Kidney (tissue), 14 donors: Measurements from ENCODE around the gene BFSP2. TPM values are rescaled to one million over a fixed set of nuclear protein-coding genes. Genes with fewer than 3 reads are reported as not detected.

Source experiments
- DNase-seq, 5 donors: peaks; one replicate each; pipeline ENCODE4 v3.0.0-alpha.2; 2013 to 2020
- FAIRE-seq: peaks from 2 replicates; lab custom pipeline; 2012; peaks lifted over from hg19 to GRCh38; lab: Jason Lieb, UNC
- H3K27ac ChIP-seq, 2 donors: one replicate each; pipeline ENCODE4 v1.7.0; 2013; ENCODE audit warnings: low read depth in 2 of 2, low read length in 2 of 2, inconsistent platforms in 1 of 2
- H3K27me3 ChIP-seq: one replicate; pipeline ENCODE4 v1.7.1; 2013; ENCODE audit warnings: low read length, inconsistent platforms; ENCODE audit not compliant: control insufficient read depth, insufficient read depth
- H3K36me3 ChIP-seq, 3 donors: one replicate each; pipeline versions ENCODE4 v1.7.0 to v1.7.1; 2013; ENCODE audit warnings: low read length in 3 of 3, control low read depth in 1 of 3, inconsistent platforms in 1 of 3; ENCODE audit not compliant: insufficient read depth in 3 of 3, control insufficient read depth in 2 of 3
- H3K4me1 ChIP-seq, 3 donors: one replicate each; pipeline versions ENCODE4 v1.7.0 to v1.7.1; 2013; ENCODE audit warnings: low read length in 3 of 3, inconsistent platforms in 1 of 3, low read depth in 1 of 3; ENCODE audit not compliant: control insufficient read depth in 2 of 3, insufficient read depth in 2 of 3
- H3K4me3 ChIP-seq, 3 donors: one replicate each; pipeline versions ENCODE4 v1.7.0 to v1.8.1; 2013; ENCODE audit warnings: low read length in 3 of 3, control low read depth in 1 of 3, inconsistent platforms in 1 of 3
- H3K9ac ChIP-seq, 3 donors: one replicate each; pipeline versions ENCODE4 v1.7.0 to v1.7.1; 2013; ENCODE audit warnings: low read length in 3 of 3, control low read depth in 1 of 3, inconsistent platforms in 1 of 3
- H3K9me3 ChIP-seq, 3 donors: one replicate each; pipeline versions ENCODE4 v1.7.0 to v1.7.1; 2013; ENCODE audit warnings: low read length in 3 of 3, control low read depth in 1 of 3, inconsistent platforms in 1 of 3; ENCODE audit not compliant: control insufficient read depth in 2 of 3, insufficient read depth in 1 of 3
- CTCF ChIP-seq: IDR thresholded peaks from 3 replicates; pipeline ENCODE4 v1.5.1; 2012; ENCODE audit warnings: mild to moderate bottlenecking, moderate library complexity, borderline replicate concordance; ENCODE audit not compliant: insufficient read depth; ENCODE audit errors: extremely low read depth
- intact Hi-C: fragments of 100-400 bp; cut with DNase I; formaldehyde crosslinking; loops from one replicate; pipeline ENCODE4 v1.11.1; 2022
- polyA plus RNA-seq: library from polyadenylated mRNA; stranded (reverse); fragments of 350-450 nt; fragmentation: Illumina TruSeq; extraction: RNeasy Lipid Tissue Mini Kit (QIAGEN cat#74804); gene quantifications from one replicate; pipeline ENCODE4 v1.2.3, GENCODE V29; 2014; ENCODE audit warnings: low read depth, low replicate concordance; ENCODE audit not compliant: insufficient read depth
- total RNA-seq: library from RNA; stranded (reverse); fragmentation: NEBNext Ultra II Directional; extraction: Animal tissue kit (Norgen Biotek cat#: 25700); gene quantifications from one replicate; pipeline ENCODE4 v1.2.1, GENCODE V29; 2021
- donor health status: control.
- donor health status: control.
- donor health status: control.
- donor health status: control.
- donor health status: control.
- donor health status: DM: yes; HTN: yes; CAD: no.
- donor health status: Normal renal cell carcinoma (clear cell type).

Gene BFSP2
- total and polyA plus RNA-seq, 2 donors from 2014 or later = 0.41 to 0.86 TPM

- Histone ChIP-seq H3K9ac (no peak overlapping the region), H3K27ac (no peak overlapping the region), H3K27me3 (no peaks in the 10 kb centered on the region), H3K4me1 (peaks cover 0 to 3% (median 0%) of the 10 kb centered on the region in 3 donors), H3K9me3 (peaks cover 0 to 7% (median 0%) of the 10 kb centered on the region in 3 donors), H3K4me3 (no peak overlapping the region), H3K36me3 (no peaks in the 10 kb centered on the region)
- TF ChIP-seq CTCF = no peak
- intact Hi-C loops = no loop called here
- DNase-seq = no peak
- FAIRE-seq = no peak
Observed at GRCh38 chr3:133486658-133487057, 86.8 kb downstream of the BFSP2 start.

DNA sequence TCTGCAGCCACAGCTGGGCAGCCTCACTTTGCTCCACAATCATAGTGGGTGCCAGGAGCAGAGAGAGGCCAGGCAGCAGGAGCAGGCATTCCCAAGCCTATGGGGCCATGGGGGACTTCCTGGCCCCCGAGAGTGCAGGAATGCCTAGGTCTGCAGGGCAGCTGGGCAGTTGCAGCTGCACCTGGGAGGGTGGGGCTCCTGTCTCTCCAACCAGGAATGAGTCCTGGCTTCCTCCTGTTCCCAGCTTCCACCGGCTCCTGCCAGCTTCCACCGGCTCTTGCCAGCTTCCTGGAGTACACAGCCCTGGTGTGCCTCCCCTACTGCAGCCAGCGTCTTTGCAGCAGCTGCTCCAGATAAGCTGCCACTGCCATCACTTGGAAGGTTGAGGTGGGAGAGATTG lies 87.3 kb downstream of the BFSP2 start:
- H3K4me1 ChIP-seq = peaks cover 0 to 3% (median 0%) of the 10 kb centered on the region in 3 donors
- peaks cover 0 to 7% (median 0%) of the 10 kb centered on the region in 3 donors for H3K9me3 ChIP-seq
- H3K9ac ChIP-seq = no peak overlapping the region
- no peak overlapping the region for H3K27ac ChIP-seq
- no peak overlapping the region for H3K4me3 ChIP-seq
- DNase-seq = no peak
- H3K36me3 ChIP-seq = no peaks in the 10 kb centered on the region
- no peak for FAIRE-seq
- intact Hi-C loops = no loop called here
- no peaks in the 10 kb centered on the region for H3K27me3 ChIP-seq
- no peak for TF ChIP-seq CTCF

DNA sequence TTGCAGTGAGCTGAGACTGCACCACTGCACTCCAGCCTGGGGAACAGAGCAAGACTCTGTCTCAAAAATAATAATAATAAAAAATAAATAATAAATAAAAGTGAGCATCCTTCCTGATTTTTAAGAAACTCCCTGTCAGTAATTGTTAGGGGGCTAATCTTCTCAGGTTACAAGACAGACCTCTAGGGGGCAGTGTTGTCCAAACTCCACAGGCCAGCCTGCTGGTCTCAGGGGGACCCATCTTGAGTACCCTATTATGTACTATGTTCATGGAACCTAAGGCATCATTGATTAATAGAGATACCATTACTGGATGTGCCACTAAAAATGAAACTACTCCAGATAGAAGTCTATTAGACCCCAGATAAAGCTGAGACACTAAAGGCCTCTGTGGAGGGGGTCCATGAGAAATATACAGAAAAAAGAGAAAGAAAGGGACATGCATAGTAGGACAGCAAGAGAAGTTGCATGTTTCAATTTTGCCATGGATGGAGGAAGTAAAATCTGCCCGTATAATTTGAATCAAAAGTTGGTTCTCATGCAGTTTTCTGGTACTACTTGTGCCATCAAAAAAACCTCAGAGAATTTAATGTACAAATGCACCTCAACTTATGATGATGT lies 88.2 kb downstream of the BFSP2 start:
- peaks cover 0 to 7% (median 0%) of the 10 kb centered on the region in 3 donors for H3K9me3 ChIP-seq
- no peak overlapping the region for H3K4me3 ChIP-seq
- FAIRE-seq (no peak), DNase-seq (no peak)
- H3K27ac ChIP-seq = no peak overlapping the region
- peak; percentile 32 for TF ChIP-seq CTCF
- no peak overlapping the region for H3K9ac ChIP-seq
- intact Hi-C loops = no loop called here
- no peaks in the 10 kb centered on the region for H3K27me3 ChIP-seq
- H3K4me1 ChIP-seq = peaks cover 0 to 3% (median 0%) of the 10 kb centered on the region in 3 donors
- H3K36me3 ChIP-seq = no peaks in the 10 kb centered on the region
